Astrocyte of the cerebellum (primary cell): ENCODE results near the gene ECE2.

Source experiments
- DNase-seq: peaks from one replicate; pipeline ENCODE4 v3.0.0-alpha.2; 2011; ENCODE audit warnings: low read depth
- H3K4me3 ChIP-seq: 2 replicates; pipeline ENCODE4 v1.5.1; 2011; ENCODE audit warnings: mild to moderate bottlenecking, low read depth, low read length, moderate library complexity
- in situ Hi-C: cut with HindIII; loops from 2 replicates; pipeline ENCODE4 v1.10.0; 2017; ENCODE audit warnings: low sequenced_read_pairs
- TF ChIP-seq, protein P1 (sequence below): IDR thresholded peaks from 2 replicates; pipeline ENCODE4 v1.5.1; 2012; ENCODE audit warnings: low read length, low read depth, moderate library complexity, mild to moderate bottlenecking; ENCODE audit errors: missing control alignments

The ECE2 gene

DNA sequence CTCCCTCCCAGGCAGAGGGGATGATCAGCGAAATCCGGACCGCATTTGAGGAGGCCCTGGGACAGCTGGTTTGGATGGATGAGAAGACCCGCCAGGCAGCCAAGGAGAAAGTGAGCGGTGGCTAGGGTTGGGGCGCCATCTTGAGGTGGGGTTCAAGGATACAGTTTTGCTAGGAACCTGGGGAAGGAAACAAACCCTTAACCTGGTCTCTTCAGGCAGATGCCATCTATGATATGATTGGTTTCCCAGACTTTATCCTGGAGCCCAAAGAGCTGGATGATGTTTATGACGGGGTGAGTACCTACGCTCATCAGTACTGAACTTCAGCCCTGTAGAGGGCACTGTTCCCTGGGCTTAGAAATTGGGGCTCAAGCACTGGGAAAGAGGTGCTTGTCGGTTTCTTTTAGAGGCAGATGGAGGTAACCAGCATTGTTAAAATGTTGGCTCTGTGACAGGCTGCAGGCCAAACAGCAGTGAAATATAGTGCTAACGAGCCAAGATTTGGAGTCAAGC, 13.7 kb downstream of the ECE2 start:
- no peak for DNase-seq
- TF ChIP-seq, protein P1, sequence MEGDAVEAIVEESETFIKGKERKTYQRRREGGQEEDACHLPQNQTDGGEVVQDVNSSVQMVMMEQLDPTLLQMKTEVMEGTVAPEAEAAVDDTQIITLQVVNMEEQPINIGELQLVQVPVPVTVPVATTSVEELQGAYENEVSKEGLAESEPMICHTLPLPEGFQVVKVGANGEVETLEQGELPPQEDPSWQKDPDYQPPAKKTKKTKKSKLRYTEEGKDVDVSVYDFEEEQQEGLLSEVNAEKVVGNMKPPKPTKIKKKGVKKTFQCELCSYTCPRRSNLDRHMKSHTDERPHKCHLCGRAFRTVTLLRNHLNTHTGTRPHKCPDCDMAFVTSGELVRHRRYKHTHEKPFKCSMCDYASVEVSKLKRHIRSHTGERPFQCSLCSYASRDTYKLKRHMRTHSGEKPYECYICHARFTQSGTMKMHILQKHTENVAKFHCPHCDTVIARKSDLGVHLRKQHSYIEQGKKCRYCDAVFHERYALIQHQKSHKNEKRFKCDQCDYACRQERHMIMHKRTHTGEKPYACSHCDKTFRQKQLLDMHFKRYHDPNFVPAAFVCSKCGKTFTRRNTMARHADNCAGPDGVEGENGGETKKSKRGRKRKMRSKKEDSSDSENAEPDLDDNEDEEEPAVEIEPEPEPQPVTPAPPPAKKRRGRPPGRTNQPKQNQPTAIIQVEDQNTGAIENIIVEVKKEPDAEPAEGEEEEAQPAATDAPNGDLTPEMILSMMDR: peak; percentile 73
- in situ Hi-C loops: no loop called here
- H3K4me3 ChIP-seq: no peak overlapping the region

DNA sequence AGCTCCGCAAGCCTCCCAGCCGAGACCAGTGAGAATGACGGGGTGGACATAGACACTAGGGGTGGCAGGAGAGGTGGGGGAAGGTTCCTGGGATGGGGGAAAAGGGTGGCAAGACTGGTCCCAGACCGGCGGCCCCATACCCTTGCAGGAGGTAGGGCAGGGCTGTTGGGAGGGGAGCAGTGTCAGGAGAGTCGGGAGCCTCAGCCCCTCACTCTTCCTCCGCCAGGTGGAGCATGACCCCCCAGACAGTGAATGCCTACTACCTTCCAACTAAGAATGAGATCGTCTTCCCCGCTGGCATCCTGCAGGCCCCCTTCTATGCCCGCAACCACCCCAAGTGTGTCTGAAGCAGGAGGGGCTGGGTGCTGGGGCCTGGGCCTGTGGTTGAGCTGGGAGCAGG, 14.5 kb downstream of the ECE2 start:
- no peak for DNase-seq
- TF ChIP-seq, protein P1: no peak
- in situ Hi-C loops: no loop called here
- H3K4me3 ChIP-seq: no peak overlapping the region

DNA sequence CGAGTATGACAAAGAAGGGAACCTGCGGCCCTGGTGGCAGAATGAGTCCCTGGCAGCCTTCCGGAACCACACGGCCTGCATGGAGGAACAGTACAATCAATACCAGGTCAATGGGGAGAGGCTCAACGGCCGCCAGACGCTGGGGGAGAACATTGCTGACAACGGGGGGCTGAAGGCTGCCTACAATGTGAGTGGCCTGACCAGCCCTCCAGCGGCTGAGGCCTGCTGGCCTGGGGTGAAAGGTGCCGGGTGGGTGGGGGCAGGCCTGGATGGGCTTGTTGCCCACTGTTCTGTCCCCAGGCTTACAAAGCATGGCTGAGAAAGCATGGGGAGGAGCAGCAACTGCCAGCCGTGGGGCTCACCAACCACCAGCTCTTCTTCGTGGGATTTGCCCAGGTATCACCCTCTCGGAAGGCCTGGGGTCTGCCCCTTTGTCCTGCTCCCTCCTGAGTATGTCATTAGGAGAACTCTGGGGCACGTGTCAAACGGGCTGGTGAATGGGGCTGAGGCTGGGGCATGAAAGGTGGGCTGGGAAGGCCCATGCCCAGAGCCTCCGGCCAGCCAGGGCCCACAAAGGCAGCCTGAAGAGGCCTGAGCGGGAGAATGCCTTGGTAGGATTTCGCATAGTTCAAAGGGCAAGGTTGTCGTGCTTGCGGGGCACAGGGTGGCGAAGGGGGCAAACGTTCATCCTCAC, 15.4 kb downstream of the ECE2 start:
- TF ChIP-seq, protein P1: no peak
- no peak for DNase-seq
- H3K4me3 ChIP-seq: no peak overlapping the region
- in situ Hi-C loops: no loop called here

DNA sequence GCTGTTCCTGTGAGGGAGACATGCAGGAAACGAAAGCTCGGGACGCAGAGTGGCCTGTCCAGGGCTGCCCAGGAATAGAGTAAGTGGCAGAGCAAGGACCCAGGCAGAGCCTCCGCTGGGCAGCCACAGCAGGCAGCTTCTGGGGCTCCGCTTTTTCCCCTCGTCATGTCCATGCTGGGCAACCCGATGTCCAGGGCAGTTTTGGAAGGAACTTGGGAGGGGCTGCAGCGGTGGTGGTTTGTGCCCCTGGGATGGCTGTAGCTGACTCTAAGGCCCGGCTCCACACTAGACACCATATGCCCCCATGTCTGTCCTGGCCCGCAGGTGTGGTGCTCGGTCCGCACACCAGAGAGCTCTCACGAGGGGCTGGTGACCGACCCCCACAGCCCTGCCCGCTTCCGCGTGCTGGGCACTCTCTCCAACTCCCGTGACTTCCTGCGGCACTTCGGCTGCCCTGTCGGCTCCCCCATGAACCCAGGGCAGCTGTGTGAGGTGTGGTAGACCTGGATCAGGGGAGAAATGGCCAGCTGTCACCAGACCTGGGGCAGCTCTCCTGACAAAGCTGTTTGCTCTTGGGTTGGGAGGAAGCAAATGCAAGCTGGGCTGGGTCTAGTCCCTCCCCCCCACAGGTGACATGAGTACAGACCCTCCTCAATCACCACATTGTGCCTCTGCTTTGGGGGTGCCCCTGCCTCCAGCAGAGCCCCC, 16.1 kb downstream of the ECE2 start:
- TF ChIP-seq, protein P1: no peak
- no peak for DNase-seq
- in situ Hi-C loops: no loop called here
- H3K4me3 ChIP-seq: no peak overlapping the region

DNA sequence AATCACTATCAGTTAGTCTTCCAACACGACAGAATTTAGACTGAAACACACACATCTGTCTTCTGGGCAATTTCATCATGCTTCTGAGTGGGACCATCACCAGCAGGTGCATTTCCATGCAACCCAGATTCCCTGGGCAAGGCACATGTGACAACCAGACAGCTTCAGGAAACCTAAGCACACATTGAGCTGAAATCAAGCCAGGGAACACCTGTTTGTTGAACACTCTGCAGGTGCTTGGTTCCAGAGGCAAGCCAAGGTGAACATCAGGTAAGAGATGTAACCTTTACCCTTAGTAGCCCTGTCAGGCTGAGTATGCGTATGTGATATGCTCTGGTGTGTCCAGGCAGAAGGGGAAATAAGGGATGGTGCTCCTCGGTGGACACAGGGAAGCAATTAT, 19.9 kb downstream of the ECE2 start:
- no peak for DNase-seq
- H3K4me3 ChIP-seq: no peak overlapping the region
- TF ChIP-seq, protein P1: no peak
- in situ Hi-C loops: no loop called here

DNA sequence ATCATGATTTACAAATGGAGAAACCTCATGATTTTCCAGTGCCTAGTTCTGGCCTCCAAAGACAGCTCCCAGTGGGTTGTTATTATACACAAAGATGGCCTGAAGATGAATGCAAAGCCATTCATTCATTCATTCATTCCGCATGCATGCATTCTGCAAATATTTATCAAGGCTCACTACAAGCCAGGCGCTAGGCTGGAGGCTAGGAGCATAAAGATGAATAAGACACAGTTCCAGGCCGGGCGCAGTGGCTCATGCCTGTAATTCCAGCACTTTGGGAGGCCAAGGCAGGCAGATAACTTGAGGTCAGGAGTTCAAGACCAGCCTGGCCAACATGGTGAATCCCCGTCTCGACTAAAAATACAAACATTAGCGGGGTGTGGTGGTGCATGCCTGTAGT, 20.8 kb downstream of the ECE2 start:
- DNase-seq: no peak
- in situ Hi-C loops: no loop called here
- no peak overlapping the region for H3K4me3 ChIP-seq
- TF ChIP-seq, protein P1: no peak
